ENCODE measurements around the gene RBM8A.

GRCh38 chr1:145965119-145965744 is 37.9 kb upstream of the RBM8A start:
- no peak for TF ChIP-seq CTCF (IDR thresholded peaks at IDR 0.05)
- no peak for TF ChIP-seq POLR2A (IDR thresholded peaks at IDR 0.05)

All from Peyer's patch (tissue), 4 donors.